NCI-H128 (cell line): ENCODE data around the gene GPD1.
"Not testable (repeated sequence)": the region's sequence is repeated elsewhere in the genome, so short reads cannot be mapped to it uniquely, and the experiment has no call there.

Experiments used
- DNase-seq: peaks from one replicate; lab custom pipeline; 2025; ENCODE audit not compliant: unreplicated experiment; lab: John Stamatoyannopoulos, UW

GPD1 gene

GRCh38 chr12:50120521-50120920 is 16.7 kb downstream of the GPD1 start:
- no peak for DNase-seq

GRCh38 chr12:50120953-50121352 is 17.1 kb downstream of the GPD1 start:
- no peak for DNase-seq

GRCh38 chr12:50121641-50122040 is 17.8 kb downstream of the GPD1 start:
- DNase-seq: no peak

DNA sequence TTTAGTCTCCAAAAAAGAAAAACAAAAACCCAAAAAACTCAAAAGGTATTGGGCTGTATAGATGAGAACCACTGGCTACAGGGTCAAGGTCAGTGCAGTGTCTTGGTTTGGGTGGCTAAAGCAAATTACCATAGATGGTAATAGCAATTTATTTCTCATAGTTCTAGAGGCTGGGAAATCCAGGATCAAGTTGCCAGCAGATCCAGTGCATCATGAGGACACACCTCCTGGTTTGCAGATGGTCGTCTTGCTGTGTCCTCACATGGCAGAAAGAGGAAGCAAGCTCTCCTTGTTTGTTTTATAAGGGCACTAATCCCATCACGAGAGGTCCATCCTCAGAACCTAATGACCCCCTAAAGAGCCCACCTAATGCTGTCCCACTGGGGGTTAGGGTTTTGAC is 19.4 kb downstream of the GPD1 start:
- no peak for DNase-seq

- peak; percentile 27 for DNase-seq
Measured at GRCh38 chr12:50127546-50127945, 23.7 kb downstream of the GPD1 start.

DNA sequence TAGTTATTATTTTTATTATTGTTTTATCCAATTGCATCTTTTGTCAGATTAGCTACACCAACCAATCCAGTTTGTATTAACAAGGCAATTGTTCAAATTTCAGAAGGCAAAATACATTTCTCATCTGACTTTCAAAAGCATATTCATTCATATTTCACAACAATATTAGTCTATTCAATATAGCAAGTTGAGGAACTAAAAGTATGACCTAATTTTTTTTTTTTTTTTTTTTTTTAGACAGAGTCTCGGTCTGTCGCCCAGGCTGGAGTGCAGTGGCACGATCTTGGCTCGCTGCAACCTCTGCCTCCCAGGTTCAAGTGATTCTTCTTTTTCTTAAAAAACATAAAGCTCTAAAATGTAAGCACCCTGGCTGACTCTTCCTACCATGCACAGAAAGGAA is 25.5 kb downstream of the GPD1 start:
- no peak for DNase-seq

DNA sequence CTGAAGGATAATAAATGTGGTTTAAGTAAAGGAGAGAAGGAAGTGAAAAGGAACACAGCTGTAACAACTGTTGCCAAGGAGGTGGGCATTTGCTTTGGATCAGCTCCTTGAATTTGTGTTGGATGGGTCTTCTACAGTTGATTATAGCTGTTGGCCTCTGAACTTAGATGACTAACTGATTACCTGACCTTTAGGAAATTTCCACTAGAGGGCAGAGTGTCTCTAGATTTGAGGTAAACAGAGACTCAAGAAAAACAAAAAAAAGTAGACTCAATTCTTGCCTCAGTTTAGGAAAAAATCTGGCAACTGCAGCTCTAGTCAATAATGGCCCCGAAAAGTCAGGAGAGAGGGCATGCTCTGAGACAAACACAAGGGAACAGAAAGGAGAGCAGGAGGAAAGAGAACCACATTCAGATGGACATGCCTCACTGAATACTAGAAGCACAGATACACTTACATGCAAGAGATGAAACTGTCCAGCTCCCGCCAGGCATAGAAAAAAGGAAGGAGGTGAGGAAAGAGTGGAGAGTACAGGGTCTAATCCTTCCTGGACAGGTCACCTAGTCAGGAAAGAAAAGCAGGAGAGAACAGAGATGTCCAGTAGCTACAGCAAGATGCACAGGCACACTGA is 28.8 kb downstream of the GPD1 start:
- no peak for DNase-seq

GRCh38 chr12:50142993-50143392 is 39.2 kb downstream of the GPD1 start:
- no peak for DNase-seq

DNA sequence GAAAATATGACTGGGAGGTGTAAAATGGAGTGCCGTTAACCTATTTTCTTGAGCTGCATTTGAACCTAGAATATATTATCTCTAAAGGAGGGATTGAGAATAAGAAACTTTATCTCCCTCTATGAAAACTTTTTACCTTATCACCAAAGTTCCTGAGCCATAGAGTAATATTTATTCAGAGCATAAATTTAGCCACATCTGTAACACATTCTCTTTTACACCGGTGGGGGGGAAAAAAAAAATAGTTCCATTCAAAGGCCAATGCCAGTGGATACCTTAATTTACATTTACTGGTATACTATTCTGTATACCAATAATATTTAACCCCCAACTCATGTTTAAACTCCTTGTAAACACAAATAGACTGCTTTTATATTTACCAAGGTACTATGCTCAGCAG is 41.6 kb downstream of the GPD1 start:
- DNase-seq: no peak

- no peak for DNase-seq
Measured at GRCh38 chr12:50147281-50147680, 43.5 kb downstream of the GPD1 start.

GRCh38 chr12:50148011-50148410 is 44.2 kb downstream of the GPD1 start:
- DNase-seq: not testable (repeated sequence)

DNA sequence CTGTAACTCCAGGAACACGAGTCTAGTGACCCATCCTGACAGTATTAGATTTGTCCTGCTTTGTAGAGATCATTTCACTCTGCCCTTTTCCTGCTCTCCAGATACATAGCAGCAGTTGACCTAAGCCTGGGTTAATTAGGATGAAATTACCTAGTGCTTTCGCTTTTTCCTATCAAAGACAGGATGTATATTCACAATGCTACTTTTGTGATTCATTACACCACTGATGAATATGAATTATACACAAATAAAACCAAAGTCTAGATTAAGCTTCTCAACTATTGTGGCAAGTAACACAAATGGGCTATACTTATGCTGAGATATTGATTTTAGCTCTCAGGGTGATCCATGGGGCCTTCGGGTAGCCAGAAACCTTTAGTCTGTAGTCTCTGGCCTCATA is 45.5 kb downstream of the GPD1 start:
- no peak for DNase-seq

DNA sequence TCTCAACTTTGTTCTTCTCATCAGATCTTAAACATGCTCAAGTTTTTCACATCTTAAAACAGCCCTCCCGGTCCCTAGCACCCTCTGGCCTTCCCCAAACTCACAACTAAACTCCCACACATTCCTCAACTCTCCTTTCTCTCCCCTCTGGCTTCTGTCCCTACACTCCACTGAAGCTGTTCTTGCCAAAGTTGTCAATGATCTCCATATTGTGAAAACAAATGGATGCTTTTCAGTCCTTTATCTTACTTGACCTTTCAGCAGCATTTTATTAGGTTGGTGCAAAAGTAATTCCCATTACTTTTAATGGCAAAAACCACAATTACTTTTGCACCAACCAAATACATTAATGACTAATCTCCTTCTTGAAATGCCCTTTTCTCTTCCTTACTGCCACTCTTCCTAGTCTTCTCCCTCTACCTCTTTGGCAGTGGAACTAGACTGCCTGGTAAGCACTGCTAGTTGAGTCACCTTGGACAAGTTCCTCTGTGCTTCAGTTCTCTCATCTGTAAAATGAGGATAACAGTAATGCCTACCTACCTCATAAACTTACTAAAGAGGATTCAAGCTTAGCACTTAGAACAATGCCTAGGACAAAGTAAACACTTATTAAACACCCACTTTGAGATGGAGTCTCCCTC is 47.4 kb downstream of the GPD1 start:
- no peak for DNase-seq

DNA sequence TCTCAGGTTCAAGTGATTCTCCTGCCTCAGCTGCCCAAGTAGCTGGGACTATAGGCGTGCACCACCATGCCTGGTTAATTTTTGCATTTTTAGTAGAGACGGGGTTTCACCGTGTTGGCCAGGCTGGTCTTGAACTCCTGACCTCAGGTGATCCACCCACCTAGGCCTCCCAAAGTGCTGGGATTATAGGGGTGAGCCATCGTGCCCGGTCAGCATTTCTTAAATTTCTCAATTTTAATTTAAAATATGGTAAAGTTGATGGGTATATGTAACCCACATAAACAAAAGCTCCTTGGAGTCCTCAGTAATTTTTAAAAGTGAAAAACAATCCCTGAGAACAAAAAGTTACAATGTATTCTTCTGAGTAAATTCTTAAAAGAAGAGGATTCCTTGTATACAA is 51.1 kb downstream of the GPD1 start:
- not testable (repeated sequence) for DNase-seq

GRCh38 chr12:50156641-50157040 is 52.8 kb downstream of the GPD1 start:
- no peak for DNase-seq

DNA sequence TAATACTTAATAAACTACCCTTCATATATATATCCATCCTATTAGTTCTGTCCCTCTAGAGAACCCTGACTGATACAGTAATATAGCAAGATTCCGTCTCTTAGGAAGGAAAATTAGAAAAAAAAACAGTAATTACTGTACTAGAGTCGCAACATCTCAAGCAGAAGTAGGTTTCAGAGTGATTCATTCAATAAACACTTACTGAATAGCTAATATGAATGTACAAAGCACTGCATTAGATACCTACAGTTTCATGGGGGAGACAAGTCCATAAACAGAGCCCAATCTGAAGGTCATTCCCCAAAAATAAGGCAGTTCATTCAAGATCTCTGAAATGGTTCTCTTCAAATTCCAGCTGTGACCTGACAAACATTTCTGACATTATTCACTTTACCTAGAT is 53.5 kb downstream of the GPD1 start:
- DNase-seq: no peak

GRCh38 chr12:50160643-50161042 is 56.8 kb downstream of the GPD1 start:
- no peak for DNase-seq
